Body of pancreas (tissue), 4 donors: ENCODE data around the gene ANKLE1.

Experiments
- POLR2A ChIP-seq, 3 donors: fragments of 450-650 bp; IDR thresholded peaks; one replicate each; pipeline ENCODE4 v1.6.1; 2016; ENCODE audit warnings: antibody characterized with exemption in 3 of 3, mild to moderate bottlenecking in 2 of 3
- TF ChIP-seq, protein P1 (sequence below), 7 experiments: fragments of 450-650 bp in 4 of 7; fragments of 200-600 bp in 3 of 7; sonication (generic) in 3 of 7; IDR thresholded peaks; one replicate each; pipeline ENCODE4 v1.5.1; 2016 to 2019; ENCODE audit warnings: antibody characterized with exemption in 7 of 7

DNA sequence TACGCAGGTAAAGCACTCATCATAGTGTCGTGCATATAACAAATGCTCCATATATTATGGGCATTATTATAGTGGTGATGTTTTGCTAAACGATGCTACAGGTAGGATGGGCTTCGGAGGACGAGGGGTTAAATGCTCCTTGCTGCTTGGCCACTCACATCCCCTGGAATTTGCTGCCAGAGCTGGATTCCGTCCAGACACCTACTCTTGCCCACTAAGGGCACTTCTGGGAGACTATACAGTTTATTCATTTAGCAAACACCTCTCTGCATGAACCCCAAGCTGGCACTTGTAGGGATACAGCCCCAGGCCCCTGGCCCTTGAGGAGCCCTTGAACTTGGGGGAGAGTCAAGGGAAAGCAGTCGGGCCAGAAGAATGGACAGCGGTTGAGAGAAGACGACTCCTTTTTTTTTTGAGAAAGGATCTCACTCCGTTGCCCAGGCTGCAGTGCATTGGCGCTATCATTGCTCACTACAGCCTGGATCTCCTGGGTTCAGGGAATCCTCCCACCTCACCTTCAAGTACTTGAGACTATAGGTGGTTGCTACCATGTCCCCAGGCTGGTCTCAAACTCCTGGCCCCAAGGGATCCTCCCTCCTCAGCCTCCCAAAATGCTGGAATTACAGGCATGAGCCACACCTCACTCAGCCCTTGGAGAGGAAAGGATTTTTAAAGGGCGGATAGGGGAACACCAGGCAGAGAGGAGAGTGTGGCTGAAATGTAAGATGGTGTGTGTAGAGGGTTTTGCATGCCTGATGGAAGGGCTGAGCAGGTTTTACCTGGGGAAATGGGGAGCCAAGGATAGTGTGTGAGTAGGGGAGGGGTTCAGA, 22.9 kb downstream of the ANKLE1 start:
- TF ChIP-seq, protein P1, sequence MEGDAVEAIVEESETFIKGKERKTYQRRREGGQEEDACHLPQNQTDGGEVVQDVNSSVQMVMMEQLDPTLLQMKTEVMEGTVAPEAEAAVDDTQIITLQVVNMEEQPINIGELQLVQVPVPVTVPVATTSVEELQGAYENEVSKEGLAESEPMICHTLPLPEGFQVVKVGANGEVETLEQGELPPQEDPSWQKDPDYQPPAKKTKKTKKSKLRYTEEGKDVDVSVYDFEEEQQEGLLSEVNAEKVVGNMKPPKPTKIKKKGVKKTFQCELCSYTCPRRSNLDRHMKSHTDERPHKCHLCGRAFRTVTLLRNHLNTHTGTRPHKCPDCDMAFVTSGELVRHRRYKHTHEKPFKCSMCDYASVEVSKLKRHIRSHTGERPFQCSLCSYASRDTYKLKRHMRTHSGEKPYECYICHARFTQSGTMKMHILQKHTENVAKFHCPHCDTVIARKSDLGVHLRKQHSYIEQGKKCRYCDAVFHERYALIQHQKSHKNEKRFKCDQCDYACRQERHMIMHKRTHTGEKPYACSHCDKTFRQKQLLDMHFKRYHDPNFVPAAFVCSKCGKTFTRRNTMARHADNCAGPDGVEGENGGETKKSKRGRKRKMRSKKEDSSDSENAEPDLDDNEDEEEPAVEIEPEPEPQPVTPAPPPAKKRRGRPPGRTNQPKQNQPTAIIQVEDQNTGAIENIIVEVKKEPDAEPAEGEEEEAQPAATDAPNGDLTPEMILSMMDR (IDR thresholded peaks at IDR 0.05): no peak
- no peak for TF ChIP-seq POLR2A (IDR thresholded peaks at IDR 0.05)
